H9 (cell line): ENCODE data around the gene NFKBIZ. TPM values are rescaled to one million over a fixed set of nuclear protein-coding genes. Genes with fewer than 3 reads are reported as not detected.
A peak's percentile ranks its signal among the peaks of the same experiment; 100 is the strongest.

Experiments
- DNase-seq: peaks from one replicate; pipeline ENCODE4 v3.0.0-alpha.2; 2017
- H2AFZ ChIP-seq: one replicate; pipeline ENCODE4 v1.6.1; 2013; ENCODE audit warnings: mild to moderate bottlenecking, low read length, control low read depth, moderate library complexity
- H2AK5ac ChIP-seq: 2 replicates; pipeline ENCODE4 v1.6.1; 2013; ENCODE audit warnings: low read length, control low read depth, mixed read lengths; ENCODE audit not compliant: insufficient read length
- H2BK120ac ChIP-seq: one replicate; pipeline ENCODE4 v1.6.1; 2013; ENCODE audit warnings: low read depth, mild to moderate bottlenecking, low read length, control low read depth, inconsistent platforms; ENCODE audit not compliant: poor library complexity, severe bottlenecking
- H2BK12ac ChIP-seq: 2 replicates; pipeline ENCODE4 v1.6.1; 2013; ENCODE audit warnings: low read length, control low read depth, mixed read lengths, low read depth; ENCODE audit not compliant: insufficient read length
- H2BK15ac ChIP-seq: 2 replicates; pipeline ENCODE4 v1.6.1; 2013; ENCODE audit warnings: low read depth, low read length, control low read depth
- H2BK20ac ChIP-seq: one replicate; pipeline ENCODE4 v1.6.1; 2013; ENCODE audit warnings: low read depth, mild to moderate bottlenecking, low read length, control low read depth, inconsistent platforms; ENCODE audit not compliant: poor library complexity, severe bottlenecking
- H2BK5ac ChIP-seq: 2 replicates; pipeline ENCODE4 v1.6.1; 2013; ENCODE audit warnings: low read length, control low read depth, mixed read lengths; ENCODE audit not compliant: insufficient read length
- H3K14ac ChIP-seq: 2 replicates; pipeline ENCODE4 v1.6.1; 2013; ENCODE audit warnings: low read length, control low read depth; ENCODE audit not compliant: insufficient read depth
- H3K18ac ChIP-seq: 2 replicates; pipeline ENCODE4 v1.6.1; 2013; ENCODE audit warnings: low read depth, mild to moderate bottlenecking, mixed read lengths, low read length, control low read depth; ENCODE audit not compliant: insufficient read length
- H3K23ac ChIP-seq: 2 replicates; pipeline ENCODE4 v1.6.1; 2013; ENCODE audit warnings: low read length, control low read depth, mixed read lengths, low read depth; ENCODE audit not compliant: insufficient read length
- H3K23me2 ChIP-seq: 2 replicates; pipeline ENCODE4 v1.6.1; 2013; ENCODE audit warnings: low read depth, mild to moderate bottlenecking, mixed read lengths, low read length, control low read depth; ENCODE audit not compliant: insufficient read length, poor library complexity, severe bottlenecking
- H3K27ac ChIP-seq: 2 replicates; pipeline ENCODE4 v1.5.1; 2013; ENCODE audit warnings: low read length, control low read depth, mixed read lengths, low read depth; ENCODE audit not compliant: insufficient read length
- H3K27me3 ChIP-seq: 2 replicates; pipeline ENCODE4 v1.6.1; 2013; ENCODE audit warnings: low read length, control low read depth, inconsistent platforms; ENCODE audit not compliant: insufficient read depth
- H3K4ac ChIP-seq: 2 replicates; pipeline ENCODE4 v1.6.1; 2013; ENCODE audit warnings: low read depth, mild to moderate bottlenecking, control low read depth, inconsistent platforms, low read length, moderate library complexity
- H3K4me1 ChIP-seq: 2 replicates; pipeline ENCODE4 v1.6.1; 2013; ENCODE audit warnings: low read length, control low read depth, inconsistent platforms; ENCODE audit not compliant: insufficient read depth
- H3K4me2 ChIP-seq: 2 replicates; pipeline ENCODE4 v1.6.1; 2013; ENCODE audit warnings: low read length, control low read depth, mixed read lengths; ENCODE audit not compliant: insufficient read length, insufficient read depth
- H3K56ac ChIP-seq: 2 replicates; pipeline ENCODE4 v1.6.1; 2013; ENCODE audit warnings: low read depth, mild to moderate bottlenecking, mixed read lengths, low read length, control low read depth; ENCODE audit not compliant: insufficient read length
- H3K79me1 ChIP-seq: 2 replicates; pipeline ENCODE4 v1.6.1; 2013; ENCODE audit warnings: low read depth, mild to moderate bottlenecking, moderate library complexity, low read length, control low read depth, inconsistent platforms; ENCODE audit not compliant: insufficient read depth, poor library complexity, severe bottlenecking
- H3K79me2 ChIP-seq: 2 replicates; pipeline ENCODE4 v1.6.1; 2013; ENCODE audit warnings: low read length, control low read depth, inconsistent platforms; ENCODE audit not compliant: insufficient read depth
- H3K9ac ChIP-seq: 2 replicates; pipeline ENCODE4 v1.6.1; 2013; ENCODE audit warnings: low read length, control low read depth, mixed read lengths; ENCODE audit not compliant: insufficient read length; ENCODE audit errors: extremely low read depth
- H3K9me3 ChIP-seq: one replicate; pipeline ENCODE4 v1.6.1; 2013; ENCODE audit warnings: low read depth, low read length, inconsistent platforms; ENCODE audit not compliant: control insufficient read depth
- H3T11ph ChIP-seq: one replicate; pipeline ENCODE4 v1.6.1; 2013; ENCODE audit warnings: mild to moderate bottlenecking, low read length, control low read depth, inconsistent platforms
- H4K20me1 ChIP-seq: one replicate; pipeline ENCODE4 v1.6.1; 2013; ENCODE audit not compliant: control insufficient read depth, insufficient read length, insufficient read depth
- H4K5ac ChIP-seq: 2 replicates; pipeline ENCODE4 v1.6.1; 2013; ENCODE audit warnings: low read depth, mild to moderate bottlenecking, mixed read lengths, low read length, control low read depth; ENCODE audit not compliant: insufficient read length
- H4K8ac ChIP-seq: replicated peaks from 2 replicates; pipeline ENCODE4 v1.6.1; 2013; ENCODE audit warnings: low read length, control low read depth, mixed read lengths, low read depth; ENCODE audit not compliant: insufficient read length
- H4K91ac ChIP-seq: 2 replicates; pipeline ENCODE4 v1.6.1; 2013; ENCODE audit warnings: low read depth, mild to moderate bottlenecking, moderate library complexity, mixed read lengths, low read length, control low read depth; ENCODE audit not compliant: insufficient read length
- H3K27ac Mint-ChIP-seq, 3 experiments: 2 replicates in 2 of 3; 3 replicates in 1 of 3; pipeline ENCODE4 v1.8.0; 2020 to 2021; ENCODE audit warnings: mixed read lengths in 3 of 3, mild to moderate bottlenecking in 1 of 3, moderate library complexity in 1 of 3
- H3K27me3 Mint-ChIP-seq: 2 replicates; pipeline ENCODE4 v1.8.0; 2021; ENCODE audit warnings: low read depth, mild to moderate bottlenecking, moderate library complexity, mixed read lengths
- H3K36me3 Mint-ChIP-seq, 3 experiments: 2 replicates in 2 of 3; 3 replicates in 1 of 3; pipeline ENCODE4 v1.8.0; 2020 to 2021; ENCODE audit warnings: low read depth in 3 of 3, mixed read lengths in 3 of 3; ENCODE audit not compliant: insufficient read depth in 1 of 3
- H3K4me1 Mint-ChIP-seq, 2 experiments: 2 replicates each; pipeline ENCODE4 v1.8.0; 2020; ENCODE audit warnings: mixed read lengths in 2 of 2
- H3K4me3 Mint-ChIP-seq, 2 experiments: 2 replicates in 1 of 2; 3 replicates in 1 of 2; pipeline ENCODE4 v1.8.0; 2020 to 2021; ENCODE audit warnings: mild to moderate bottlenecking in 2 of 2, mixed read lengths in 2 of 2, moderate library complexity in 1 of 2
- H3K9me3 Mint-ChIP-seq, 2 experiments: 2 replicates in 1 of 2; 3 replicates in 1 of 2; pipeline ENCODE4 v1.8.0; 2020; ENCODE audit warnings: mild to moderate bottlenecking in 2 of 2, mixed read lengths in 2 of 2, moderate library complexity in 1 of 2
- WGBS: extraction: QIAGEN DNeasy Blood & Tissue Kit; methylation state at CpG from one replicate; pipeline ENCODE4 v1.1.7; 2013; ENCODE audit warnings: missing lambda C conversion rate, low lambda C conversion rate, mixed read lengths; ENCODE audit not compliant: insufficient read length; ENCODE audit errors: extremely low coverage; 5-methylcytosine and 5-hydroxymethylcytosine counted together
- total RNA-seq: library from RNA; stranded (reverse); gene quantifications from 2 replicates; pipeline ENCODE4 v1.2.1, GENCODE V29; 2021
- TF ChIP-seq, protein P1 (sequence below): fragments of 200-600 bp; sonication (generic); conservative IDR thresholded peaks from 3 replicates; pipeline ENCODE4 v1.8.0; 2021; ENCODE audit warnings: antibody characterized with exemption, mild to moderate bottlenecking

Gene NFKBIZ
- total RNA-seq, 1 experiment from 2014 or later, result 11.1 TPM

DNA sequence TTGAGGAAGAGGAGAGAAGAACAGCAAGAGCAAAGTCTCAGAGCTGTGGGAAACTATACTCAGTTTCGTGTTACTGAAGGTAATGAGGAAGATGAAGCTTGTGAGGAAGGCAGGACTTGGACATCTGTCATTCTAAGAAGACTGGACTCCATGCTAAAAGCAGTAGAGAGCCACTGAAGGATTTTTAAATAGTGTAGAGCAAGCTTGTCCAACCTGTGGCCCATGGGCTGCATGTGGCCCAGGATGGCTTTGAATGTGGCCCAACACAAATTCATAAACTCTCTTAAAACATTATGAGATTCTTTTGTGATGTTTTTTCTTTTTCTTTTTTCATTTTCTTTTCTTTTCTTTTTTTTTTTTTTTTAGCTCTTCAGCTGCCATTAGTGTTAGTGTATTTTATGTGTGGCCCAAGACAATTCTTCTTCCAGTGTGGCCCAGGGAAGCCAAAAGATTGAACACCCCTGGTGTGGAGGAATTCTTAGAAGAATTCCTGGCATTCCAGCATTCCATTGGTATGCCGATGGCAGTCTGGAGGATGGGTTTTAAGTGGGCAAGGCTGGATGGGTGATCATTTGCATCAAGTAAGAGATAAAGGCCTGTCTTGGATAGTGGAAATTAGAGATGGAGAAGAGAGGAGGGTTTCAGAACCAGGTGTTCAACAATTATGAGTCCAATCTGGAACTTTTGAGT is 6.9 kb upstream of the NFKBIZ start:
- TF ChIP-seq, protein P1, sequence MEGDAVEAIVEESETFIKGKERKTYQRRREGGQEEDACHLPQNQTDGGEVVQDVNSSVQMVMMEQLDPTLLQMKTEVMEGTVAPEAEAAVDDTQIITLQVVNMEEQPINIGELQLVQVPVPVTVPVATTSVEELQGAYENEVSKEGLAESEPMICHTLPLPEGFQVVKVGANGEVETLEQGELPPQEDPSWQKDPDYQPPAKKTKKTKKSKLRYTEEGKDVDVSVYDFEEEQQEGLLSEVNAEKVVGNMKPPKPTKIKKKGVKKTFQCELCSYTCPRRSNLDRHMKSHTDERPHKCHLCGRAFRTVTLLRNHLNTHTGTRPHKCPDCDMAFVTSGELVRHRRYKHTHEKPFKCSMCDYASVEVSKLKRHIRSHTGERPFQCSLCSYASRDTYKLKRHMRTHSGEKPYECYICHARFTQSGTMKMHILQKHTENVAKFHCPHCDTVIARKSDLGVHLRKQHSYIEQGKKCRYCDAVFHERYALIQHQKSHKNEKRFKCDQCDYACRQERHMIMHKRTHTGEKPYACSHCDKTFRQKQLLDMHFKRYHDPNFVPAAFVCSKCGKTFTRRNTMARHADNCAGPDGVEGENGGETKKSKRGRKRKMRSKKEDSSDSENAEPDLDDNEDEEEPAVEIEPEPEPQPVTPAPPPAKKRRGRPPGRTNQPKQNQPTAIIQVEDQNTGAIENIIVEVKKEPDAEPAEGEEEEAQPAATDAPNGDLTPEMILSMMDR, result no peak
- Histone ChIP-seq H4K8ac (no peak overlapping the region), H2BK15ac (no peak overlapping the region), H2BK5ac (peak overlapping the region; percentile 98), H3T11ph (peak overlapping the region; percentile 99), H3K23ac (no peak overlapping the region), H2AK5ac (peak overlapping the region; percentile 99), H4K91ac (peak overlapping the region; percentile 60), H3K56ac (no peak overlapping the region), H3K79me1 (no peaks in the 10 kb centered on the region), H3K4ac (peak overlapping the region; percentile 92), H2BK20ac (peak overlapping the region; percentile 99), H4K20me1 (no peaks in the 10 kb centered on the region), H3K18ac (peak overlapping the region; percentile 89), H2BK12ac (peak overlapping the region; percentile 36), H2BK120ac (no peak overlapping the region), H4K5ac (no peak overlapping the region), H3K9me3 (no peaks in the 10 kb centered on the region), H3K4me1 (peaks cover 7% of the 10 kb centered on the region), H3K27me3 (no peaks in the 10 kb centered on the region), H3K4me2 (no peak overlapping the region), H3K79me2 (no peaks in the 10 kb centered on the region), H3K23me2 (no peaks in the 10 kb centered on the region), H3K14ac (peak overlapping the region; percentile 3; the same call in 1 of the 2 replicates), H2AFZ (no peak overlapping the region), H3K9ac (no peak overlapping the region), H3K27ac (peak overlapping the region; percentile 99)
- H3K27ac Mint-ChIP-seq, result peak overlapping the region; percentile 91 to 99 (median 99)
- H3K4me3 Mint-ChIP-seq, result peak overlapping the region in 1 of 2 experiments; percentile 12; a peak in 3 of 5 replicates
- no peaks in the 10 kb centered on the region for H3K27me3 Mint-ChIP-seq
- H3K36me3 Mint-ChIP-seq, result peaks cover 0 to 5% (median 3%) of the 10 kb centered on the region in 3 experiments; a peak in 5 of 7 replicates
- DNase-seq, result peak; percentile 85
- H3K4me1 Mint-ChIP-seq, result peaks cover 37 to 46% of the 10 kb centered on the region in 2 experiments
- WGBS, result no CpG with 5 or more reads among the region's 2 CpGs
- H3K9me3 Mint-ChIP-seq, result no peaks in the 10 kb centered on the region
